ENCODE results near the gene INAVA. TPM values are rescaled to one million over a fixed set of nuclear protein-coding genes. Genes with fewer than 3 reads are reported as not detected.

Gene INAVA
- total RNA-seq, 6 donors from 2014 or later: 8.9 to 21.0 (median 16.3) TPM

DNA sequence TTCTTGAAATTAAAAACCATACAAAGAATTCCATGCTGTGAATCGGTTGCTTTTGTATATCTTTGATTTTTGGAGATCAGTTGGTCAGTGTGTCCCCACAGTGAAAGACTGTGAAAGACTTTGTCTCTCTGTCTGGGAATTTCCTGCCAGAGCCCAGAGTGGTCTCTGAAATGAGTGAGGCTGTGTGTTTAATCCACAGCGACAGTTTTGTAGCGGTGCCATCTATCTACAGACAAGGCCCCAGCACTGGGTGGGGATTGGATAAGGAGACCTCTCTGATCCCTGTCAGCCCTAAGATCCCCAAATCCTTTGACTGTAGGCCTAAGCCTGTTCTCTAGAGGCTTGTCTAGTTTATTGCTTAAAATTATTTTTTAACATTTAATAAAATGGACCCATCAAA is 11.6 kb upstream of the INAVA start:
- ATAC-seq (ENCODE audit: low FRiP score in 2 of 2) (no peak), DNase-seq (no peak)
- H3K9me3 ChIP-seq: no peaks in the 10 kb centered on the region
- H3K27ac ChIP-seq: no peak overlapping the region
- TF ChIP-seq, protein P1, sequence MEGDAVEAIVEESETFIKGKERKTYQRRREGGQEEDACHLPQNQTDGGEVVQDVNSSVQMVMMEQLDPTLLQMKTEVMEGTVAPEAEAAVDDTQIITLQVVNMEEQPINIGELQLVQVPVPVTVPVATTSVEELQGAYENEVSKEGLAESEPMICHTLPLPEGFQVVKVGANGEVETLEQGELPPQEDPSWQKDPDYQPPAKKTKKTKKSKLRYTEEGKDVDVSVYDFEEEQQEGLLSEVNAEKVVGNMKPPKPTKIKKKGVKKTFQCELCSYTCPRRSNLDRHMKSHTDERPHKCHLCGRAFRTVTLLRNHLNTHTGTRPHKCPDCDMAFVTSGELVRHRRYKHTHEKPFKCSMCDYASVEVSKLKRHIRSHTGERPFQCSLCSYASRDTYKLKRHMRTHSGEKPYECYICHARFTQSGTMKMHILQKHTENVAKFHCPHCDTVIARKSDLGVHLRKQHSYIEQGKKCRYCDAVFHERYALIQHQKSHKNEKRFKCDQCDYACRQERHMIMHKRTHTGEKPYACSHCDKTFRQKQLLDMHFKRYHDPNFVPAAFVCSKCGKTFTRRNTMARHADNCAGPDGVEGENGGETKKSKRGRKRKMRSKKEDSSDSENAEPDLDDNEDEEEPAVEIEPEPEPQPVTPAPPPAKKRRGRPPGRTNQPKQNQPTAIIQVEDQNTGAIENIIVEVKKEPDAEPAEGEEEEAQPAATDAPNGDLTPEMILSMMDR (IDR thresholded peaks at IDR 0.05): no peak
- TF ChIP-seq POLR2A (IDR thresholded peaks at IDR 0.05): no peak
- no peak for TF ChIP-seq EP300 (IDR thresholded peaks at IDR 0.05)
- no peak for TF ChIP-seq POLR2AphosphoS5 (IDR thresholded peaks at IDR 0.05)
- H3K4me3 ChIP-seq: no peak overlapping the region
- no peaks in the 10 kb centered on the region for H3K4me1 ChIP-seq
- no peaks in the 10 kb centered on the region for H3K27me3 ChIP-seq
- H3K36me3 ChIP-seq: no peaks in the 10 kb centered on the region
- WGBS, 2 donors: 79 to 86% methylated on average over 3 of the region's 3 CpGs

DNA sequence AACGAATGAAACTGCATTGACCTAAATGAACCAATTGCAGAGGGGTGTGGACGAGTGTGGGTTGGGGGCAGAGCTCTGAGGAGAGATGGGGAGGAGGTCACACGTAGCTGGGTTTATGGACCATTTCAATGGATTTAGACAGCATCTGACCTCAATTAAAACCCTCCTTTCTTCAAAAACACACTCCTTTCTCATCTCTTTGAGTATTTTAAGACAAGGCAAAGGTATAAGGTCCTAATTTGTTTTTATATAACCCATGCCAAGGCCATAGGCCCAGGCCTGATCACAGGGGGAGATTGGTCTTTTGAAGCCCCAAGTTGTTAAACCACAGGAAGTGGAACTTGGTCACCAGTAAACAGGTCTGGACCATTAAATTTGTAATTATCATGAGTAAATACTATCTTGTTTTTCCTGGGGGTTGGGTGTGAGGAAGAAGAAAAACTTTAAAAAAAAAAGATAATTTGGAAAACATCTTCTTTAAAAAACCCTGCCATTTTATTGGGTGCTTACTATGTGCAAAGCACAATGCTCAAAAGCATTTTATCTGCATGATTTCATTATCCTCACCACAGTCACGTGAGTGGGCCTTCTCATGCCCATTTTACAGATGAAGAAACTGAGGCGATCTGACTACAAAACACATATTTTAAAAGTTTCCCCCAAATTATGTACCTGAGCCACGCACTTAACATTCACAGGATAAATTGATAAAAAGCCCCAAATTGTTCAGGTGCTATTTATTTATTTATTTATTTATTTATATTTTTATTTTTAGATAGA is 8.9 kb upstream of the INAVA start:
- peaks cover 2 to 17% (median 7%) of the 10 kb centered on the region in 4 donors for H3K4me1 ChIP-seq
- TF ChIP-seq POLR2AphosphoS5 (IDR thresholded peaks at IDR 0.05) (no peak), EP300 (IDR thresholded peaks at IDR 0.05) (no peak), POLR2A (IDR thresholded peaks at IDR 0.05) (no peak)
- TF ChIP-seq, protein P1 (IDR thresholded peaks at IDR 0.05): no peak
- no peaks in the 10 kb centered on the region for H3K9me3 ChIP-seq
- no peak overlapping the region for H3K4me3 ChIP-seq
- DNase-seq (no peak), ATAC-seq (ENCODE audit: low FRiP score in 2 of 2) (no peak)
- no peaks in the 10 kb centered on the region for H3K27me3 ChIP-seq
- 84 to 98% methylated on average over 6 of the region's 6 CpGs for WGBS, 2 donors
- no peak overlapping the region for H3K27ac ChIP-seq
- H3K36me3 ChIP-seq: no peaks in the 10 kb centered on the region

DNA sequence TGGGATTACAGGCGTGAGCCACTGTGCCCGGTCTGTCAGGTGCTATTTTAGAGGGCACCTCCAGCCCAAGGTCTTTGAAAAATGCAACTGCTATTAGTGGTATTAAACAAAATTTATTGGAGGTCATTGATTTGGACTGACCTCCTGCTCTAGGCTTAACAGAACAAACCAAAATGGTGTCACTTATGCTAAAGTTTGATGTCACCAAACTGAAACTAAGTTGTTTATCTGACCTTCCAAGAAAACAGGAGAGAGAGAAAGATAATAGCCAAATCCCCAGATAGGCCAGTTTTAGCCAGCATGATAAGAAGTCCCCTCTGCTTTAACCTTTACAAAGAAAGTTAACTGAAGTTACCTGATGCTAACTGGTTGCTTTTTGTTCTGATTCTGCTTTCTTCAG is 8.1 kb upstream of the INAVA start:
- no peak overlapping the region for H3K27ac ChIP-seq
- DNase-seq (no peak), ATAC-seq (ENCODE audit: low FRiP score in 2 of 2) (no peak)
- TF ChIP-seq EP300 (IDR thresholded peaks at IDR 0.05): no peak
- no peak for TF ChIP-seq POLR2A (IDR thresholded peaks at IDR 0.05)
- TF ChIP-seq, protein P1 (IDR thresholded peaks at IDR 0.05): no peak
- TF ChIP-seq POLR2AphosphoS5 (IDR thresholded peaks at IDR 0.05): no peak
- peaks cover 0 to 3% (median 0%) of the 10 kb centered on the region in 4 donors for H3K27me3 ChIP-seq
- WGBS, 2 donors: 83 to 90% methylated on average over 2 of the region's 2 CpGs
- H3K4me3 ChIP-seq: no peak overlapping the region
- H3K4me1 ChIP-seq: peaks cover 10 to 25% (median 15%) of the 10 kb centered on the region in 4 donors
- no peaks in the 10 kb centered on the region for H3K9me3 ChIP-seq
- H3K36me3 ChIP-seq: no peaks in the 10 kb centered on the region

DNA sequence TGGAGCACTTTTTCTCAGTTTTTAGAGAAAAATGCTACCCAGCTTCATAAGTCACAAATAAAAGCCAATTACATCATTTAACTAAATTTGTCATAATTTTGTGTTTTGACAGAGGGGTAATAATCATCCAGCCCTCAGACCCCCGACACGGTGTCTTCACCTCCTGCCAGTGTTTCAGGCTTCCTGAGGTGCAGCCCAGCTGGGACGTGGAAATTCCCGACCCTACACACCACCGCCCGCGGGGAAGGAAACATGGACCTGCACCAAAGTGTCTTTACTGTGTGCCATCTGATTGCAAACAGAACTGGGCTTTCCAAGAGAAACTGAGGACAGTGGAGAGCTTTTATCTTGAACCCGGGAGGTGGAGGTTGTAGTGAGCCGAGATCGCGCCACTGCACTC is 7.7 kb upstream of the INAVA start:
- Histone ChIP-seq H3K9me3 (no peaks in the 10 kb centered on the region), H3K4me3 (no peak overlapping the region), H3K36me3 (no peaks in the 10 kb centered on the region), H3K27me3 (peaks cover 0 to 3% (median 0%) of the 10 kb centered on the region in 4 donors), H3K4me1 (peaks cover 13 to 29% (median 19%) of the 10 kb centered on the region in 4 donors), H3K27ac (no peak overlapping the region)
- TF ChIP-seq EP300 (IDR thresholded peaks at IDR 0.05): no peak
- WGBS, 2 donors: 52 to 75% methylated on average over 11 of the region's 11 CpGs
- no peak for DNase-seq
- no peak for ATAC-seq (ENCODE audit: low FRiP score in 2 of 2)

DNA sequence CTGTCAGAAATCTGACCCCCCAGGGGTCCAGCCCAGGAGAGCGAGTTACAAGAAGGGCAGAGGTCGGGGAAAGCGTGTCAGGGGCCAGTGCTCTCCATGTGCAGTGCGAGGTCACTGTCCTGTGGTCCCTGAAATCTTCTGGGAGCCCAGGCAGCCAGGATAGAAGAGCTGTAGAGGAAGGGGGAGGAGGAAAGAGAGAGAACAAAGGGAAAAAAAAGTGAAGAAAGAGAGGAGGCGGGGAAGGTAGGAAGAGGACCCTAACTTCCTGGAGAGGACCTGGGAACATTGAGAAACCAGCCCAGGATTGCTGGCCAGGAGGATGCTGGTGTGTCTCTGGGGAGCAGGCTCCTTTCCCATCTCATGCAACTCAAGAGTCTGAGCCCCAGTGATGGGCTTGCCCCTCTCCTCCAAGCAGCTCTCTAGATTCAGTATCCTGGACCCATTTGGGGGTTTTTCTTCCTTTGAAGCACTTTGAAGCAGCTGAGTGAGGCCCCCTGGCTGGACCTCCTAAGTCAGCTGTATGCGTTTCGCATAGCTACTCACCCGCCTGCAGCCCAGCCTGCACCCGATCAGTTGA is 6.8 kb upstream of the INAVA start:
- ATAC-seq (ENCODE audit: low FRiP score in 2 of 2): no peak
- no peak overlapping the region for H3K27ac ChIP-seq
- TF ChIP-seq POLR2A (IDR thresholded peaks at IDR 0.05) (no peak), POLR2AphosphoS5 (IDR thresholded peaks at IDR 0.05) (no peak), EP300 (IDR thresholded peaks at IDR 0.05) (no peak)
- TF ChIP-seq, protein P1 (IDR thresholded peaks at IDR 0.05): no peak
- WGBS, 2 donors: 67 to 87% methylated on average over 5 to 9 of the region's 9 CpGs
- peaks cover 13 to 30% (median 21%) of the 10 kb centered on the region in 4 donors for H3K4me1 ChIP-seq
- H3K36me3 ChIP-seq: no peaks in the 10 kb centered on the region
- H3K4me3 ChIP-seq: peak overlapping the region in 2 of 4 donors; percentile 5 to 13
- DNase-seq: no peak
- peaks cover 0 to 3% (median 0%) of the 10 kb centered on the region in 4 donors for H3K27me3 ChIP-seq
- no peaks in the 10 kb centered on the region for H3K9me3 ChIP-seq

Data from upper lobe of left lung (tissue), 6 donors.